Liver (tissue), 9 donors: Measurements from ENCODE around the gene HJURP. TPM values are rescaled to one million over a fixed set of nuclear protein-coding genes. Genes with fewer than 3 reads are reported as not detected.

Experiments used
- DNase-seq: peaks from one replicate; pipeline ENCODE4 v3.0.0-alpha.2; 2017; ENCODE audit warnings: low spot score
- H3K27ac ChIP-seq, 2 donors: one replicate each; pipeline ENCODE4 v1.7.0; 2013; ENCODE audit warnings: inconsistent platforms in 2 of 2, low read length in 2 of 2, control low read depth in 1 of 2, low read depth in 1 of 2, mild to moderate bottlenecking in 1 of 2
- H3K27me3 ChIP-seq, 4 donors: one replicate each; pipeline versions ENCODE4 v1.6.1 to v1.7.0; 2013; ENCODE audit warnings: low read length in 3 of 4, inconsistent platforms in 1 of 4, mild to moderate bottlenecking in 1 of 4, moderate library complexity in 1 of 4; ENCODE audit not compliant: control insufficient read depth in 4 of 4, insufficient read depth in 4 of 4
- H3K36me3 ChIP-seq, 4 donors: one replicate each; pipeline versions ENCODE4 v1.6.1 to v1.7.0; 2013; ENCODE audit warnings: low read length in 3 of 4, mild to moderate bottlenecking in 3 of 4, low read depth in 1 of 4, moderate library complexity in 1 of 4; ENCODE audit not compliant: control insufficient read depth in 4 of 4, insufficient read depth in 3 of 4
- H3K4me1 ChIP-seq, 4 donors: one replicate each; pipeline versions ENCODE4 v1.6.1 to v1.7.0; 2013; ENCODE audit warnings: low read length in 3 of 4, mild to moderate bottlenecking in 3 of 4, moderate library complexity in 1 of 4; ENCODE audit not compliant: control insufficient read depth in 4 of 4, insufficient read depth in 4 of 4
- H3K4me3 ChIP-seq, 3 donors: one replicate each; pipeline versions ENCODE4 v1.6.1 to v1.7.0; 2013; ENCODE audit warnings: low read length in 3 of 3, control low read depth in 1 of 3, low read depth in 1 of 3, mild to moderate bottlenecking in 1 of 3
- H3K9ac ChIP-seq, 2 donors: one replicate each; pipeline ENCODE4 v1.7.0; 2013; ENCODE audit warnings: low read length in 2 of 2, mild to moderate bottlenecking in 2 of 2, moderate library complexity in 2 of 2, control low read depth in 1 of 2, low read depth in 1 of 2
- H3K9me3 ChIP-seq, 4 donors: one replicate each; pipeline versions ENCODE4 v1.6.1 to v1.7.0; 2013; ENCODE audit warnings: low read length in 3 of 4; ENCODE audit not compliant: control insufficient read depth in 4 of 4
- EGR1 ChIP-seq, 2 donors: IDR thresholded peaks; 2 replicates each; pipeline ENCODE4 v1.6.1; 2016 to 2018; ENCODE audit warnings: antibody characterized with exemption in 2 of 2, low read depth in 2 of 2
- FOXA2 ChIP-seq: IDR thresholded peaks from 2 replicates; pipeline ENCODE4 v1.6.1; 2016; ENCODE audit warnings: antibody characterized with exemption
- GABPA ChIP-seq, 2 donors: IDR thresholded peaks in 1 of 2; conservative IDR thresholded peaks in 1 of 2; 2 replicates each; pipeline ENCODE4 v1.6.1; 2016; ENCODE audit warnings: antibody characterized with exemption in 2 of 2, mild to moderate bottlenecking in 1 of 2, moderate library complexity in 1 of 2
- JUND ChIP-seq, 2 donors: IDR thresholded peaks; 2 replicates each; pipeline ENCODE4 v1.6.1; 2016; ENCODE audit warnings: antibody characterized with exemption in 2 of 2
- RAD21 ChIP-seq, 2 donors: IDR thresholded peaks; 2 replicates each; pipeline ENCODE4 v1.6.1; 2016; ENCODE audit warnings: antibody characterized with exemption in 2 of 2, mild to moderate bottlenecking in 2 of 2
- WGBS: extraction: QIAGEN DNeasy Blood & Tissue Kit; methylation state at CpG from one replicate; pipeline ENCODE4 v1.1.7; 2013; 5-methylcytosine and 5-hydroxymethylcytosine counted together
- polyA plus RNA-seq, 2 donors: library from polyadenylated mRNA; stranded (reverse) in 1 of 2; unstranded in 1 of 2; fragments of 200-250 nt in 1 of 2; fragments of >200 nt in 1 of 2; fragmentation: Nextera tagmentation in 1 of 2; extraction: Ambion mirVana in 1 of 2; gene quantifications; one replicate each; pipeline versions ENCODE4 v1.2.1 to v1.2.3, GENCODE V29; 2013 to 2015
- total RNA-seq, 2 donors: library from RNA; depleted of rRNA; stranded (reverse); fragments of >200 nt; gene quantifications; one replicate each; pipeline ENCODE4 v1.2.3, GENCODE V29; 2014
- TF ChIP-seq, protein P1 (sequence below): fragments of 150-350 bp; IDR thresholded peaks from 2 replicates; pipeline ENCODE4 v1.5.1; 2017; ENCODE audit warnings: improper control_type of control experiment, low read depth, low read length; ENCODE audit not compliant: missing input control
- TF ChIP-seq, protein P2 (sequence below): IDR thresholded peaks from 2 replicates; pipeline ENCODE4 v1.6.1; 2016; ENCODE audit warnings: antibody characterized with exemption
- TF ChIP-seq, protein P3 (sequence below): IDR thresholded peaks from 2 replicates; pipeline ENCODE4 v1.6.1; 2016; ENCODE audit warnings: antibody characterized with exemption, mild to moderate bottlenecking
- TF ChIP-seq, protein P4 (sequence below): IDR thresholded peaks from 2 replicates; pipeline ENCODE4 v1.6.1; 2016; ENCODE audit warnings: antibody characterized with exemption
- TF ChIP-seq, protein P5 (sequence below): IDR thresholded peaks from 2 replicates; pipeline ENCODE4 v1.6.1; 2016; ENCODE audit warnings: antibody characterized with exemption
- donor health status: healthy.
- donor health status: healthy.
- donor health status: healthy.
- donor health status: healthy.
- donor health status: healthy.

The HJURP gene
- total and polyA plus RNA-seq, 4 donors: 0.08 to 32.9 (median 1.4) TPM

DNA sequence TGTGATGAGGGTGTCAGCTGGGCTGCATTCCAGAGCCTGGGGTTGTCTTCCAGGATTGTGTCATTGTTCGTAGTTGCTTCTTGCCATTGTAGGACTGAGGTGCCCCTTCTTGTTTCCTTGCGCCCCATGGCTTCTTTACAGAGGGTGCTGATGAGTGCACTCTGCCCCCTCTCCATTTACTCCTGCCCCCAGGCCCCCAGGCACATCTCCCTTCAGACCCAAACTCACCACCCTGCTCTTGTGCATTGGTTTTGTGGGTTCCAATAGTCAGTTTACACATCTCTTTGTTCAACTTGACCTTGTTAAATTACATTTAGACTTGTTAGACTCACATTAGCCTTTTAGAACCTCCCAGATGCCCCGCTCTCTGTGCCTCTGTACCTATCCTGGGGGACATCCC lies 33.1 kb downstream of the HJURP start:
- no peaks in the 10 kb centered on the region for H3K9me3 ChIP-seq
- H3K9ac ChIP-seq: no peak overlapping the region
- no peak overlapping the region for H3K4me3 ChIP-seq
- no peaks in the 10 kb centered on the region for H3K36me3 ChIP-seq
- 92% methylated on average over 3 of the region's 3 CpGs for WGBS
- peaks cover 6 to 38% (median 24%) of the 10 kb centered on the region in 4 donors for H3K4me1 ChIP-seq
- peak overlapping the region in 1 of 2 donors; percentile 88 for H3K27ac ChIP-seq
- TF ChIP-seq JUND (IDR thresholded peaks at IDR 0.05) (no peak), GABPA (IDR thresholded peaks at IDR 0.05 in 1 of 2, conservative IDR thresholded peaks at IDR 0.05 in 1 of 2) (no peak), RAD21 (IDR thresholded peaks at IDR 0.05) (no peak)
- TF ChIP-seq, protein P1, sequence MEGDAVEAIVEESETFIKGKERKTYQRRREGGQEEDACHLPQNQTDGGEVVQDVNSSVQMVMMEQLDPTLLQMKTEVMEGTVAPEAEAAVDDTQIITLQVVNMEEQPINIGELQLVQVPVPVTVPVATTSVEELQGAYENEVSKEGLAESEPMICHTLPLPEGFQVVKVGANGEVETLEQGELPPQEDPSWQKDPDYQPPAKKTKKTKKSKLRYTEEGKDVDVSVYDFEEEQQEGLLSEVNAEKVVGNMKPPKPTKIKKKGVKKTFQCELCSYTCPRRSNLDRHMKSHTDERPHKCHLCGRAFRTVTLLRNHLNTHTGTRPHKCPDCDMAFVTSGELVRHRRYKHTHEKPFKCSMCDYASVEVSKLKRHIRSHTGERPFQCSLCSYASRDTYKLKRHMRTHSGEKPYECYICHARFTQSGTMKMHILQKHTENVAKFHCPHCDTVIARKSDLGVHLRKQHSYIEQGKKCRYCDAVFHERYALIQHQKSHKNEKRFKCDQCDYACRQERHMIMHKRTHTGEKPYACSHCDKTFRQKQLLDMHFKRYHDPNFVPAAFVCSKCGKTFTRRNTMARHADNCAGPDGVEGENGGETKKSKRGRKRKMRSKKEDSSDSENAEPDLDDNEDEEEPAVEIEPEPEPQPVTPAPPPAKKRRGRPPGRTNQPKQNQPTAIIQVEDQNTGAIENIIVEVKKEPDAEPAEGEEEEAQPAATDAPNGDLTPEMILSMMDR: no peak
- TF ChIP-seq, protein P2, sequence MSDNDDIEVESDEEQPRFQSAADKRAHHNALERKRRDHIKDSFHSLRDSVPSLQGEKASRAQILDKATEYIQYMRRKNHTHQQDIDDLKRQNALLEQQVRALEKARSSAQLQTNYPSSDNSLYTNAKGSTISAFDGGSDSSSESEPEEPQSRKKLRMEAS: no peak
- TF ChIP-seq, protein P3, sequence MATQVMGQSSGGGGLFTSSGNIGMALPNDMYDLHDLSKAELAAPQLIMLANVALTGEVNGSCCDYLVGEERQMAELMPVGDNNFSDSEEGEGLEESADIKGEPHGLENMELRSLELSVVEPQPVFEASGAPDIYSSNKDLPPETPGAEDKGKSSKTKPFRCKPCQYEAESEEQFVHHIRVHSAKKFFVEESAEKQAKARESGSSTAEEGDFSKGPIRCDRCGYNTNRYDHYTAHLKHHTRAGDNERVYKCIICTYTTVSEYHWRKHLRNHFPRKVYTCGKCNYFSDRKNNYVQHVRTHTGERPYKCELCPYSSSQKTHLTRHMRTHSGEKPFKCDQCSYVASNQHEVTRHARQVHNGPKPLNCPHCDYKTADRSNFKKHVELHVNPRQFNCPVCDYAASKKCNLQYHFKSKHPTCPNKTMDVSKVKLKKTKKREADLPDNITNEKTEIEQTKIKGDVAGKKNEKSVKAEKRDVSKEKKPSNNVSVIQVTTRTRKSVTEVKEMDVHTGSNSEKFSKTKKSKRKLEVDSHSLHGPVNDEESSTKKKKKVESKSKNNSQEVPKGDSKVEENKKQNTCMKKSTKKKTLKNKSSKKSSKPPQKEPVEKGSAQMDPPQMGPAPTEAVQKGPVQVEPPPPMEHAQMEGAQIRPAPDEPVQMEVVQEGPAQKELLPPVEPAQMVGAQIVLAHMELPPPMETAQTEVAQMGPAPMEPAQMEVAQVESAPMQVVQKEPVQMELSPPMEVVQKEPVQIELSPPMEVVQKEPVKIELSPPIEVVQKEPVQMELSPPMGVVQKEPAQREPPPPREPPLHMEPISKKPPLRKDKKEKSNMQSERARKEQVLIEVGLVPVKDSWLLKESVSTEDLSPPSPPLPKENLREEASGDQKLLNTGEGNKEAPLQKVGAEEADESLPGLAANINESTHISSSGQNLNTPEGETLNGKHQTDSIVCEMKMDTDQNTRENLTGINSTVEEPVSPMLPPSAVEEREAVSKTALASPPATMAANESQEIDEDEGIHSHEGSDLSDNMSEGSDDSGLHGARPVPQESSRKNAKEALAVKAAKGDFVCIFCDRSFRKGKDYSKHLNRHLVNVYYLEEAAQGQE: no peak
- H3K27me3 ChIP-seq: no peaks in the 10 kb centered on the region
- no peak for DNase-seq

DNA sequence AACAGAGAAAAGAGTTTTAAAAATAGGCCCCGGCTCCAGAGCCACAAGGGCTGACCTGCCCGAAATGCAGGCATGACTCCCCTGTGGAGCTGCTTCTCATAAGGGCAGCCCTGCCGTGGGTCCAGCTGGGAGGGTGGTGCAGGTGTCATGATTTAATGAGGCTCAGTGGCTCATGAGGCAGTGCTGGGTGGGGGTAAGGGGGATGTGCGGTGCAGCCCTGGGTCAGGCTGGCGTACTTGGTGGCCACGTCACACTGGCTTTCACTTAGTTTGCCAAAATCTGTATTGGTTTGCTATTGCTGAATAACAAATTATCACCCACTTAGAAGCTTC lies 33.6 kb downstream of the HJURP start:
- TF ChIP-seq RAD21 (IDR thresholded peaks at IDR 0.05) (no peak), EGR1 (IDR thresholded peaks at IDR 0.05; ENCODE audit: low read depth in 2 of 2) (no peak), FOXA2 (no peak)
- TF ChIP-seq, protein P4, sequence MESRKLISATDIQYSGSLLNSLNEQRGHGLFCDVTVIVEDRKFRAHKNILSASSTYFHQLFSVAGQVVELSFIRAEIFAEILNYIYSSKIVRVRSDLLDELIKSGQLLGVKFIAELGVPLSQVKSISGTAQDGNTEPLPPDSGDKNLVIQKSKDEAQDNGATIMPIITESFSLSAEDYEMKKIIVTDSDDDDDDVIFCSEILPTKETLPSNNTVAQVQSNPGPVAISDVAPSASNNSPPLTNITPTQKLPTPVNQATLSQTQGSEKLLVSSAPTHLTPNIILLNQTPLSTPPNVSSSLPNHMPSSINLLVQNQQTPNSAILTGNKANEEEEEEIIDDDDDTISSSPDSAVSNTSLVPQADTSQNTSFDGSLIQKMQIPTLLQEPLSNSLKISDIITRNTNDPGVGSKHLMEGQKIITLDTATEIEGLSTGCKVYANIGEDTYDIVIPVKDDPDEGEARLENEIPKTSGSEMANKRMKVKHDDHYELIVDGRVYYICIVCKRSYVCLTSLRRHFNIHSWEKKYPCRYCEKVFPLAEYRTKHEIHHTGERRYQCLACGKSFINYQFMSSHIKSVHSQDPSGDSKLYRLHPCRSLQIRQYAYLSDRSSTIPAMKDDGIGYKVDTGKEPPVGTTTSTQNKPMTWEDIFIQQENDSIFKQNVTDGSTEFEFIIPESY: no peak
- TF ChIP-seq, protein P5, sequence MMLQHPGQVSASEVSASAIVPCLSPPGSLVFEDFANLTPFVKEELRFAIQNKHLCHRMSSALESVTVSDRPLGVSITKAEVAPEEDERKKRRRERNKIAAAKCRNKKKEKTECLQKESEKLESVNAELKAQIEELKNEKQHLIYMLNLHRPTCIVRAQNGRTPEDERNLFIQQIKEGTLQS: no peak
- TF ChIP-seq, protein P3: no peak
- 95% methylated on average over 6 of the region's 6 CpGs for WGBS

More for the DNA sequence above, 33.6 kb downstream of the HJURP start:
- Histone ChIP-seq H3K9ac (no peak overlapping the region), H3K9me3 (no peaks in the 10 kb centered on the region), H3K36me3 (no peaks in the 10 kb centered on the region), H3K27ac (no peak overlapping the region), H3K4me3 (no peak overlapping the region), H3K27me3 (no peaks in the 10 kb centered on the region), H3K4me1 (peaks cover 6 to 38% (median 24%) of the 10 kb centered on the region in 4 donors)
- no peak for DNase-seq
